Testis (tissue), 3 donors: ENCODE data around the gene ZNF18. TPM values are rescaled to one million over a fixed set of nuclear protein-coding genes. Genes with fewer than 3 reads are reported as not detected.

Experiments
- DNase-seq: peaks from one replicate; pipeline ENCODE4 v3.0.0-alpha.2; 2019
- H3K27ac ChIP-seq, 2 donors: fragments of 200-600 bp; sonication (generic); one replicate each; pipeline ENCODE4 v1.5.1; 2019
- H3K27me3 ChIP-seq: fragments of 200-600 bp; sonication (generic); one replicate; pipeline ENCODE4 v1.5.1; 2019
- H3K36me3 ChIP-seq: fragments of 200-600 bp; sonication (generic); one replicate; pipeline ENCODE4 v1.5.1; 2017; ENCODE audit warnings: low read depth; ENCODE audit errors: missing control alignments
- H3K4me1 ChIP-seq: fragments of 200-600 bp; sonication (generic); one replicate; pipeline ENCODE4 v1.5.1; 2019
- H3K4me3 ChIP-seq, 2 donors: fragments of 200-600 bp; sonication (generic); one replicate each; pipeline ENCODE4 v1.5.1; 2017 to 2019
- H3K9me3 ChIP-seq: fragments of 200-600 bp; sonication (generic); one replicate; pipeline ENCODE4 v1.5.1; 2017
- POLR2A ChIP-seq: fragments of 450-650 bp; IDR thresholded peaks from one replicate; pipeline ENCODE4 v1.6.1; 2017; ENCODE audit warnings: antibody characterized with exemption, mild to moderate bottlenecking, moderate library complexity
- WGBS, 2 donors: methylation state at CpG; one replicate each; pipeline ENCODE4 v1.1.5; 2018; 5-methylcytosine and 5-hydroxymethylcytosine counted together
- intact Hi-C: fragments of 100-400 bp; cut with DNase I; formaldehyde crosslinking; loops from one replicate; pipeline ENCODE4 v1.15.1; 2023; ENCODE audit warnings: low total_unique reads
- polyA plus RNA-seq: library from polyadenylated mRNA; stranded (reverse); fragments of 350-450 nt; fragmentation: Illumina TruSeq; extraction: RNeasy Lipid Tissue Mini Kit (QIAGEN cat#74804); gene quantifications from one replicate; pipeline ENCODE4 v1.2.3, GENCODE V29; 2014; ENCODE audit warnings: low read depth, low replicate concordance; ENCODE audit not compliant: insufficient read depth
- total RNA-seq, 2 donors: library from RNA; depleted of rRNA; stranded (reverse); fragments of >200 nt; gene quantifications; one replicate each; pipeline ENCODE4 v1.2.3, GENCODE V29; 2016
- TF ChIP-seq, protein P1 (sequence below), 3 experiments: fragments of 450-650 bp in 2 of 3; fragments of 200-600 bp in 1 of 3; sonication (generic) in 1 of 3; IDR thresholded peaks; one replicate each; pipeline ENCODE4 v1.5.1; 2016 to 2019; ENCODE audit warnings: antibody characterized with exemption in 3 of 3, mild to moderate bottlenecking in 2 of 3, moderate library complexity in 1 of 3

Gene ZNF18
- total and polyA plus RNA-seq, 3 donors from 2014 or later = 14.9 to 23.1 (median 18.7) TPM

GRCh38 chr17:12007466-12007865, 10.2 kb upstream of the ZNF18 start:
- WGBS, 2 donors = 84 to 92% methylated on average over 5 of the region's 5 CpGs
- intact Hi-C loops = no loop called here
- no peak for TF ChIP-seq POLR2A
- TF ChIP-seq, protein P1, sequence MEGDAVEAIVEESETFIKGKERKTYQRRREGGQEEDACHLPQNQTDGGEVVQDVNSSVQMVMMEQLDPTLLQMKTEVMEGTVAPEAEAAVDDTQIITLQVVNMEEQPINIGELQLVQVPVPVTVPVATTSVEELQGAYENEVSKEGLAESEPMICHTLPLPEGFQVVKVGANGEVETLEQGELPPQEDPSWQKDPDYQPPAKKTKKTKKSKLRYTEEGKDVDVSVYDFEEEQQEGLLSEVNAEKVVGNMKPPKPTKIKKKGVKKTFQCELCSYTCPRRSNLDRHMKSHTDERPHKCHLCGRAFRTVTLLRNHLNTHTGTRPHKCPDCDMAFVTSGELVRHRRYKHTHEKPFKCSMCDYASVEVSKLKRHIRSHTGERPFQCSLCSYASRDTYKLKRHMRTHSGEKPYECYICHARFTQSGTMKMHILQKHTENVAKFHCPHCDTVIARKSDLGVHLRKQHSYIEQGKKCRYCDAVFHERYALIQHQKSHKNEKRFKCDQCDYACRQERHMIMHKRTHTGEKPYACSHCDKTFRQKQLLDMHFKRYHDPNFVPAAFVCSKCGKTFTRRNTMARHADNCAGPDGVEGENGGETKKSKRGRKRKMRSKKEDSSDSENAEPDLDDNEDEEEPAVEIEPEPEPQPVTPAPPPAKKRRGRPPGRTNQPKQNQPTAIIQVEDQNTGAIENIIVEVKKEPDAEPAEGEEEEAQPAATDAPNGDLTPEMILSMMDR (IDR thresholded peaks at IDR 0.05) = no peak

DNA sequence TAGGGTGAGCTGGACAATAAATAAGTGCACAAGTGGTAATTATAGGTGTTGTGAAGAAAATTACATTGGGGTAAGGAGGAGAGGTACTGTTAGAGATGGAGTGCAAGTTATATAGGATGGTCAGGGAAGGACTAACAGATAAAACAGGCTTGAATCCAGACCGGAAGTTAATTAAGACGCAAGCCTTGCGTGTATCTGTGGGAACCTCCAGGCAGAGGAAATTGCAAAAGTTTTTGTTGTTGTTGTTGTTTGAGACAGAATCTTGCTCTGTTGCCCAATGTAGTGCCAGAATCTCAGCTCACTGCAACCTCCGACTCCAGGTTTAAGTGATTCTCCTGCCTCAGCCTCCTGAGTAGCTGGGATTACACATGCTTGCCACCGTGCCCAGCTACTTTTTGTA, 2.4 kb upstream of the ZNF18 start:
- no peak for DNase-seq
- H3K9me3 ChIP-seq = no peaks in the 10 kb centered on the region
- no peaks in the 10 kb centered on the region for H3K36me3 ChIP-seq
- intact Hi-C loops = no loop called here
- WGBS, 2 donors = 84 to 88% methylated on average over 5 of the region's 5 CpGs
- TF ChIP-seq, protein P1 (IDR thresholded peaks at IDR 0.05) = no peak
- no peak for TF ChIP-seq POLR2A
- H3K4me1 ChIP-seq = peaks cover 4% of the 10 kb centered on the region
- no peaks in the 10 kb centered on the region for H3K27me3 ChIP-seq
- no peak overlapping the region for H3K27ac ChIP-seq
- H3K4me3 ChIP-seq = no peak overlapping the region

More at GRCh38 chr17:12007466-12007865, 10.2 kb upstream of the ZNF18 start:
- Histone ChIP-seq H3K36me3 (no peaks in the 10 kb centered on the region), H3K27me3 (no peaks in the 10 kb centered on the region), H3K27ac (no peak overlapping the region), H3K4me1 (no peaks in the 10 kb centered on the region), H3K9me3 (no peaks in the 10 kb centered on the region), H3K4me3 (no peak overlapping the region)
- no peak for DNase-seq

- H3K9me3 ChIP-seq = no peaks in the 10 kb centered on the region
- H3K4me3 ChIP-seq = peak overlapping the region; percentile 87 to 95
- DNase-seq = no peak
- no peaks in the 10 kb centered on the region for H3K36me3 ChIP-seq
- intact Hi-C loops = no loop called here
- no peaks in the 10 kb centered on the region for H3K27me3 ChIP-seq
- TF ChIP-seq, protein P1 (IDR thresholded peaks at IDR 0.05) = no peak
- TF ChIP-seq POLR2A = no peak
- peak overlapping the region; percentile 78 to 88 for H3K27ac ChIP-seq
- H3K4me1 ChIP-seq = peaks cover 4% of the 10 kb centered on the region
- WGBS, 2 donors = 32 to 52% methylated on average over 4 of the region's 4 CpGs
These were observed 628 bp upstream of the ZNF18 start for GRCh38 chr17:11997972-11998233.

GRCh38 chr17:11996722-11997146, 541 bp downstream of the ZNF18 start:
- Histone ChIP-seq H3K9me3 (no peaks in the 10 kb centered on the region), H3K27me3 (no peaks in the 10 kb centered on the region), H3K36me3 (no peaks in the 10 kb centered on the region), H3K4me1 (peaks cover 4% of the 10 kb centered on the region), H3K27ac (peak overlapping the region; percentile 85 to 90), H3K4me3 (peak overlapping the region; percentile 87 to 95)
- 1 to 2% methylated on average over 11 to 13 of the region's 14 CpGs for WGBS, 2 donors
- DNase-seq = peak; percentile 50
- no peak for TF ChIP-seq POLR2A
- TF ChIP-seq, protein P1 (IDR thresholded peaks at IDR 0.05) = peak in 2 of 3 experiments; percentile 9 to 27
- intact Hi-C loops = no loop called here

DNA sequence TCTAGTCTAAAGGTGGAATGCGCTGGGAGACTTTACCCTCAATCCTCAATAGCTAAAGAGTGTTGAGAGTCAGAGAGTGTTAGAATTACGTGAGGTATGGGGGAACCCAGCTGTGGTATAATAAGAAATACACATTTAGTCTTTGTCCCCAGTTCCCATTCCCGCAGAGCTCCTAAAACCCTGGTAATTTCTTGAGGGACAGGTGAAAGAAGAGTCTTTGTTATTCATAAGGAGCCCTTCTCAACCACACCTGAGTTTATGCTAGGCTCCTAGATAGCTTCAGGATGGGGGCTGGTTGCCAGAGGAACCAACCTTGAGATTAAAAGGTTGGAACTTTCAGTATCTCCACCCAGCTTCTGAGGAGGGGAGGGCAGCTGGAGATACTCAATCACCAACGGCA, 5.8 kb downstream of the ZNF18 start:
- DNase-seq = no peak
- Histone ChIP-seq H3K27ac (no peak overlapping the region), H3K4me1 (peaks cover 5% of the 10 kb centered on the region), H3K9me3 (no peaks in the 10 kb centered on the region), H3K36me3 (no peaks in the 10 kb centered on the region), H3K27me3 (no peaks in the 10 kb centered on the region), H3K4me3 (no peak overlapping the region)
- WGBS, 2 donors = 71 to 72% methylated on average over 4 of the region's 4 CpGs
- intact Hi-C loops = no loop called here
- TF ChIP-seq, protein P1 (IDR thresholded peaks at IDR 0.05) = no peak
- TF ChIP-seq POLR2A = no peak
